Erythroblast (primary cell): ENCODE measurements around the gene RTP2.

Experiments
- DNase-seq, 2 experiments: peaks; one replicate each; lab custom pipeline; 2025; lab: John Stamatoyannopoulos, UW
- GATA1 ChIP-seq: IDR thresholded peaks from 2 replicates; pipeline ENCODE4 v1.6.1; 2011; ENCODE audit warnings: low read depth, mild to moderate bottlenecking, control low read depth, low read length, moderate library complexity
- POLR2A ChIP-seq: IDR thresholded peaks from 2 replicates; pipeline ENCODE4 v1.6.1; 2011; ENCODE audit warnings: mild to moderate bottlenecking, low read length

The RTP2 gene

GRCh38 chr3:187714404-187714979, 12.1 kb upstream of the RTP2 start:
- TF ChIP-seq GATA1 (no peak), POLR2A (no peak)
- peak; percentile 47 to 77 for DNase-seq

GRCh38 chr3:187713504-187713903, 11.1 kb upstream of the RTP2 start:
- DNase-seq = peak; percentile 55 to 57
- TF ChIP-seq GATA1 (no peak), POLR2A (no peak)

- TF ChIP-seq GATA1 (no peak), POLR2A (no peak)
- no peak for DNase-seq
These were observed 6.8 kb upstream of the RTP2 start for GRCh38 chr3:187709155-187709554.

GRCh38 chr3:187708696-187709095, 6.3 kb upstream of the RTP2 start:
- TF ChIP-seq POLR2A (no peak), GATA1 (no peak)
- no peak for DNase-seq

GRCh38 chr3:187706971-187707370, 4.6 kb upstream of the RTP2 start:
- DNase-seq = no peak
- TF ChIP-seq POLR2A = no peak
- no peak for TF ChIP-seq GATA1

GRCh38 chr3:187705164-187705563, 2.8 kb upstream of the RTP2 start:
- TF ChIP-seq GATA1 (no peak), POLR2A (no peak)
- no peak for DNase-seq

GRCh38 chr3:187700249-187700648, 2.1 kb downstream of the RTP2 start:
- TF ChIP-seq GATA1 = no peak
- no peak for TF ChIP-seq POLR2A
- no peak for DNase-seq

- TF ChIP-seq GATA1 = no peak
- no peak for TF ChIP-seq POLR2A
- no peak for DNase-seq
These were observed 3.6 kb downstream of the RTP2 start for GRCh38 chr3:187698499-187699399.

GRCh38 chr3:187696021-187696420, 6.3 kb downstream of the RTP2 start:
- TF ChIP-seq GATA1 (no peak), POLR2A (no peak)
- DNase-seq = no peak

- no peak for TF ChIP-seq GATA1
- no peak for TF ChIP-seq POLR2A
- no peak for DNase-seq
These were observed 6.9 kb downstream of the RTP2 start for GRCh38 chr3:187695449-187695848.

- TF ChIP-seq POLR2A (no peak), GATA1 (no peak)
- DNase-seq = no peak
These were observed 7.6 kb downstream of the RTP2 start for GRCh38 chr3:187694801-187695200.

GRCh38 chr3:187693431-187693830, 8.9 kb downstream of the RTP2 start:
- DNase-seq = no peak
- TF ChIP-seq POLR2A = no peak
- no peak for TF ChIP-seq GATA1

GRCh38 chr3:187689984-187690383, 12.4 kb downstream of the RTP2 start:
- TF ChIP-seq POLR2A (no peak), GATA1 (no peak)
- DNase-seq = no peak

GRCh38 chr3:187686621-187687273, 15.6 kb downstream of the RTP2 start:
- DNase-seq = no peak
- TF ChIP-seq POLR2A (no peak), GATA1 (no peak)

GRCh38 chr3:187685948-187686347, 16.4 kb downstream of the RTP2 start:
- DNase-seq = no peak
- TF ChIP-seq POLR2A (no peak), GATA1 (no peak)

- DNase-seq = no peak
- no peak for TF ChIP-seq GATA1
These were observed 17.5 kb downstream of the RTP2 start for GRCh38 chr3:187684880-187685279.
